B cell (primary cell): ENCODE results near the gene RBM38. TPM values are rescaled to one million over a fixed set of nuclear protein-coding genes. Genes with fewer than 3 reads are reported as not detected.

ENCODE experiments used
- ATAC-seq: fragments of 200-7000 bp; cut with Tn5 transposase; one replicate; pipeline ENCODE4 v1.10.0; 2021; ENCODE audit warnings: low read depth, mild to moderate bottlenecking, moderate number of reproducible peaks, moderate library complexity
- CTCF ChIA-PET: fragments of 350-600 bp; sonication (Branson Sonifier 250); formaldehyde crosslinking; loops from one replicate; lab custom pipeline; 2021; ENCODE audit warnings: antibody characterized with exemption, inconsistent platforms; lab: Charles Lee
- POLR2A ChIA-PET: fragments of 350-600 bp; sonication (Branson Sonifier 250); formaldehyde crosslinking; loops from one replicate; lab custom pipeline; 2021; ENCODE audit warnings: antibody characterized with exemption; lab: Charles Lee
- DNase-seq: peaks from one replicate; pipeline ENCODE4 v3.0.0; 2013
- H2AFZ ChIP-seq: 2 replicates; pipeline ENCODE4 v1.6.1; 2012; ENCODE audit warnings: mild to moderate bottlenecking, low read depth, low read length; ENCODE audit not compliant: insufficient read depth, poor library complexity, severe bottlenecking
- H3K27ac ChIP-seq, 2 donors: 1 replicate in 1 of 2; 2 replicates in 1 of 2; pipeline ENCODE4 v1.5.1; 2012 to 2013; ENCODE audit warnings: low read length in 2 of 2, mild to moderate bottlenecking in 2 of 2, moderate library complexity in 1 of 2
- H3K27me3 ChIP-seq, 4 experiments: fragments of 200-600 bp in 1 of 4; sonication (generic) in 1 of 4; replicated peaks in 1 of 4; 1 replicate in 2 of 4; 2 replicates in 2 of 4; pipeline versions ENCODE4 v1.6.1 to v1.7.0; 2013 to 2016; ENCODE audit warnings: low read length in 3 of 4, mild to moderate bottlenecking in 2 of 4, mixed read lengths in 1 of 4, moderate library complexity in 1 of 4; ENCODE audit not compliant: insufficient read depth in 4 of 4, control insufficient read depth in 3 of 4; ENCODE audit errors: control extremely low read depth in 1 of 4
- H3K36me3 ChIP-seq, 2 experiments: replicated peaks in 1 of 2; 1 replicate in 1 of 2; 2 replicates in 1 of 2; pipeline versions ENCODE4 v1.6.1 to v1.7.1; 2013; ENCODE audit warnings: low read length in 1 of 2; ENCODE audit not compliant: insufficient read depth in 2 of 2, control insufficient read depth in 1 of 2; ENCODE audit errors: control extremely low read depth in 1 of 2, extremely low read depth in 1 of 2
- H3K4me1 ChIP-seq, 2 donors: fragments of 200-600 bp in 1 of 2; sonication (generic) in 1 of 2; 1 replicate in 1 of 2; 2 replicates in 1 of 2; pipeline versions ENCODE4 v1.5.1 to v1.6.1; 2013 to 2017; ENCODE audit warnings: low read length in 2 of 2; ENCODE audit not compliant: control insufficient read depth in 2 of 2, insufficient read depth in 2 of 2
- H3K4me2 ChIP-seq: replicated peaks from 2 replicates; pipeline ENCODE3; 2012; ENCODE audit warnings: mild to moderate bottlenecking, low read depth, low read length; ENCODE audit not compliant: poor library complexity, severe bottlenecking
- H3K4me3 ChIP-seq, 5 experiments: fragments of 200-600 bp in 1 of 5; sonication (generic) in 1 of 5; 1 replicate in 3 of 5; 2 replicates in 2 of 5; pipeline versions ENCODE4 v1.5.1 to v1.7.0; 2011 to 2016; ENCODE audit warnings: low read length in 4 of 5, mild to moderate bottlenecking in 4 of 5, low read depth in 2 of 5, control low read depth in 1 of 5, moderate library complexity in 1 of 5; ENCODE audit not compliant: insufficient read depth in 1 of 5; ENCODE audit errors: control extremely low read depth in 1 of 5, extremely low read depth in 1 of 5
- H3K79me2 ChIP-seq: fragments of 200-600 bp; sonication (generic); one replicate; pipeline ENCODE4 v1.6.0; 2016; ENCODE audit warnings: low read length; ENCODE audit not compliant: control insufficient read depth, insufficient read depth
- H3K9ac ChIP-seq: fragments of 200-600 bp; sonication (generic); 2 replicates; pipeline ENCODE4 v1.6.1; 2017; ENCODE audit warnings: mild to moderate bottlenecking, low read length, moderate library complexity
- H3K9me3 ChIP-seq, 3 donors: one replicate each; pipeline versions ENCODE4 v1.6.1 to v1.7.1; 2013; ENCODE audit warnings: low read length in 2 of 3; ENCODE audit not compliant: control insufficient read depth in 2 of 3, insufficient read depth in 1 of 3; ENCODE audit errors: control extremely low read depth in 1 of 3
- H4K20me1 ChIP-seq: 2 replicates; pipeline ENCODE4 v1.6.0; 2012; ENCODE audit warnings: mild to moderate bottlenecking, low read length; ENCODE audit not compliant: insufficient read depth, control insufficient read depth, poor library complexity, severe bottlenecking
- H3K27ac Mint-ChIP-seq: one replicate; pipeline ENCODE4 v1.8.0; 2021; ENCODE audit warnings: mixed read lengths
- H3K27me3 Mint-ChIP-seq: one replicate; pipeline ENCODE4 v1.8.0; 2021; ENCODE audit warnings: mixed read lengths
- H3K4me1 Mint-ChIP-seq: one replicate; pipeline ENCODE4 v1.8.0; 2021; ENCODE audit warnings: mixed read lengths
- H3K4me3 Mint-ChIP-seq: one replicate; pipeline ENCODE4 v1.8.0; 2021; ENCODE audit warnings: mixed read lengths
- H3K9me3 Mint-ChIP-seq: one replicate; pipeline ENCODE4 v1.8.0; 2022; ENCODE audit warnings: mixed read lengths; ENCODE audit not compliant: insufficient read depth
- CTCF ChIP-seq: fragments of 200-600 bp; IDR thresholded peaks from one replicate; pipeline ENCODE4 v1.8.0; 2022; ENCODE audit warnings: antibody characterized with exemption, mild to moderate bottlenecking
- EZH2 ChIP-seq: IDR thresholded peaks from 2 replicates; pipeline ENCODE4 v1.6.1; 2012; ENCODE audit warnings: borderline replicate concordance, low read depth, mild to moderate bottlenecking, moderate library complexity, low read length; ENCODE audit not compliant: insufficient read depth, poor library complexity, severe bottlenecking
- WGBS: methylation state at CpG from one replicate; pipeline ENCODE4 v1.1.5; 2013; ENCODE audit warnings: missing lambda C conversion rate; ENCODE audit not compliant: insufficient coverage; 5-methylcytosine and 5-hydroxymethylcytosine counted together
- intact Hi-C: fragments of 100-400 bp; cut with micrococcal nuclease; formaldehyde crosslinking; loops from one replicate; pipeline ENCODE4 v1.10.0; 2022
- polyA plus RNA-seq: library from polyadenylated mRNA; depleted of rRNA; stranded (reverse); fragments of >200 nt; gene quantifications from 2 replicates; pipeline ENCODE4 v1.2.3, GENCODE V29; 2012
- total RNA-seq, 2 donors: library from RNA; stranded (reverse); fragments of 120-200 nt in 1 of 2; gene quantifications; 1 replicate in 1 of 2; 2 replicates in 1 of 2; pipeline versions ENCODE4 v1.2.3 to v1.2.4, GENCODE V29; 2013 to 2022

Gene RBM38
- total and polyA plus RNA-seq, 2 donors (not counting 1 experiment from before 2014, with no cell fraction given) = 198 to 225 TPM

- POLR2A ChIA-PET = interaction anchor here (0.7 to 7.4 kb wide), 12 partner anchors 10 to 240 kb away, joined by 3 to 109 read pairs (median 4); partner anchors contain the start of gene ZBP1
- Mint-ChIP-seq H3K27me3 (no peaks in the 10 kb centered on the region), H3K9me3 (no peaks in the 10 kb centered on the region), H3K4me1 (peaks cover 39% of the 10 kb centered on the region), H3K4me3 (peak overlapping the region; percentile 92), H3K27ac (peak overlapping the region; percentile 98)
- Histone ChIP-seq H3K4me1 (peaks cover 42 to 54% of the 10 kb centered on the region in 2 donors), H3K27ac (peak overlapping the region; percentile 90 to 97), H3K79me2 (peaks cover 33% of the 10 kb centered on the region), H3K9me3 (no peaks in the 10 kb centered on the region), H4K20me1 (peaks cover 30% of the 10 kb centered on the region), H3K36me3 (peaks cover 3 to 31% of the 10 kb centered on the region in 2 experiments), H3K27me3 (no peaks in the 10 kb centered on the region), H3K4me3 (peak overlapping the region in 4 of 5 experiments; percentile 41 to 55 (median 46)), H3K9ac (peak overlapping the region; percentile 62), H3K4me2 (peak overlapping the region; percentile 93), H2AFZ (peak overlapping the region; percentile 66)
- CTCF ChIA-PET = interaction anchor here (0.8 to 4.6 kb wide), 27 partner anchors 8 to 237 kb away, joined by 3 to 66 read pairs (median 5); partner anchors contain the start of gene ZBP1
- TF ChIP-seq EZH2 (no peak), CTCF (no peak)
- intact Hi-C loops = loop anchor here (1.0 to 10.0 kb wide), 7 partner anchors 8 to 1615 kb away; partner anchors contain the start of genes CTSZ, RAE1 and ZBP1
- 3% methylated on average over 52 of the region's 52 CpGs for WGBS
- DNase-seq (peak; percentile 82), ATAC-seq (peak; percentile 9)
These were observed 1.2 kb upstream of the RBM38 start for GRCh38 chr20:57389695-57390603.
